Mucosa of rectum (tissue), 2 donors: ENCODE results near the gene TTC27.
"Not testable (repeated sequence)": the region's sequence is repeated elsewhere in the genome, so short reads cannot be mapped to it uniquely, and the experiment has no call there.

Experiments
- H3K27ac ChIP-seq, 2 donors: one replicate each; pipeline ENCODE4 v1.7.0; 2013; ENCODE audit warnings: inconsistent platforms in 2 of 2, low read depth in 2 of 2, low read length in 2 of 2
- H3K27me3 ChIP-seq, 2 donors: one replicate each; pipeline ENCODE4 v1.7.0; 2013; ENCODE audit warnings: low read length in 2 of 2; ENCODE audit not compliant: control insufficient read depth in 2 of 2, insufficient read depth in 2 of 2
- H3K36me3 ChIP-seq, 2 donors: one replicate each; pipeline ENCODE4 v1.7.0; 2013; ENCODE audit warnings: low read length in 2 of 2; ENCODE audit not compliant: control insufficient read depth in 2 of 2, insufficient read depth in 2 of 2
- H3K4me1 ChIP-seq, 2 donors: one replicate each; pipeline ENCODE4 v1.7.0; 2013; ENCODE audit warnings: low read length in 2 of 2, mild to moderate bottlenecking in 1 of 2; ENCODE audit not compliant: control insufficient read depth in 2 of 2, insufficient read depth in 2 of 2
- H3K4me3 ChIP-seq, 2 donors: one replicate each; pipeline ENCODE4 v1.7.0; 2013; ENCODE audit warnings: low read length in 2 of 2
- H3K9ac ChIP-seq, 2 donors: one replicate each; pipeline ENCODE4 v1.7.0; 2013; ENCODE audit warnings: low read length in 2 of 2, low read depth in 1 of 2, mild to moderate bottlenecking in 1 of 2
- H3K9me3 ChIP-seq, 2 donors: one replicate each; pipeline ENCODE4 v1.7.0; 2013; ENCODE audit warnings: low read length in 2 of 2; ENCODE audit not compliant: control insufficient read depth in 2 of 2
- donor health status: healthy.
- donor health status: Normal muscosa, but diverticular disease.

TTC27 gene

GRCh38 chr2:32624812-32625211 lies 3.0 kb upstream of the TTC27 start:
- H3K27ac ChIP-seq: no peak overlapping the region
- H3K36me3 ChIP-seq: peaks cover 2 to 6% of the 10 kb centered on the region in 2 donors
- no peak overlapping the region for H3K4me3 ChIP-seq
- H3K27me3 ChIP-seq: no peaks in the 10 kb centered on the region
- H3K4me1 ChIP-seq: peaks cover 0 to 4% of the 10 kb centered on the region in 2 donors
- no peaks in the 10 kb centered on the region for H3K9me3 ChIP-seq
- H3K9ac ChIP-seq: no peak overlapping the region

DNA sequence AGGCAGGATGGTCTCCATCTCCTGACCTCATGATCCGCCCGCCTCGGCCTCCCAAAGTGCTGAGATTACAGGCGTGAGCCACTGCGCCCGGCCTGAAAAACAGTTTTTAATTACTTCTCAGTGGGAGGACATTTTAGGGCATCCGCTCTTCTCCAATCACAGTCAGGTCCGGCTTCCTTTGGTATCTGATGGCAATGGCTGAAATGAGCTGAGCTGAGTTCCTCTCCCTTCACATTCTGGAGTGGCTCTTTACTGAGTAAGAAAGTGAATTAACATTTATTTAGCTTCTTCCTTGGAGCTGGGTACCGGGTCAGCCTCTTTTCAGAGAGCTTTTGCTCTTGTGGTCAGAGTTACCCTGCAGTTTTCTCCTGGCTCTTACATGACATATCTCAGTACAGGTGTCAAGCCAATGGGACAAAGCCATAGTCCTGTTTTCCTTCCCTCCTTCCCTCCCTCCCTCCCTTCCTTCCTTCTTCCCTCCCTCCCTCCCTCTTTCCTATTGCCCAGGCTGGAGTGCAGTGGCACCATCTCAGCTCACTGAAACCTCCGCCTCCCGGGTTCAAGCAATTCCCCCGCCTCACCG lies 1.1 kb upstream of the TTC27 start:
- H3K9me3 ChIP-seq: no peaks in the 10 kb centered on the region
- H3K4me3 ChIP-seq: no peak overlapping the region

DNA sequence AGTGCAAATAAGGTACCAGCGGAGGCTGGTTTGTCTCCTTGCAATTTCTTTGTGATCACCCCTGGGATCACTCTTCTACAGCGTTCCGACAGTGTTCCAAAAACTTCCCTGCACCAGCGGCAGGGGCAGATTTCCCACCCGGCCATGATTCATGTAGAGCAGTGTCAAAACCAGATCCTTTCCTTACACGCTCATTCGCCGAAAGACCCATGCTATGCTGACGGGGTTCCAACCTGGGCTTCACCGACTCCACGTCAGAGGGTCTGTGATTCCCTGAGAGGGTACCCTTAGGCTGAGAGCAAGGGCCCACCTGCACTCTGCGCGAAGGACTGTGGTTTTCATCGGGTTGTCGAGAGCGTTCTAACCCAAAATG lies 423 bp upstream of the TTC27 start:
- peaks cover 7 to 14% of the 10 kb centered on the region in 2 donors for H3K36me3 ChIP-seq
- peak overlapping the region; percentile 16 to 26 for H3K27ac ChIP-seq
- no peaks in the 10 kb centered on the region for H3K27me3 ChIP-seq
- peaks cover 0 to 4% of the 10 kb centered on the region in 2 donors for H3K4me1 ChIP-seq
- peak overlapping the region; percentile 65 to 79 for H3K9ac ChIP-seq
- H3K9me3 ChIP-seq: no peaks in the 10 kb centered on the region
- peak overlapping the region; percentile 80 to 86 for H3K4me3 ChIP-seq

More for the DNA sequence above, 1.1 kb upstream of the TTC27 start:
- Histone ChIP-seq H3K4me1 (peaks cover 0 to 4% of the 10 kb centered on the region in 2 donors), H3K36me3 (peaks cover 6 to 16% of the 10 kb centered on the region in 2 donors), H3K9ac (no peak overlapping the region), H3K27ac (no peak overlapping the region), H3K27me3 (no peaks in the 10 kb centered on the region)

GRCh38 chr2:32632089-32632488 lies 4.2 kb downstream of the TTC27 start:
- Histone ChIP-seq H3K36me3 (peaks cover 8 to 27% of the 10 kb centered on the region in 2 donors), H3K27ac (no peak overlapping the region), H3K9ac (no peak overlapping the region), H3K4me3 (no peak overlapping the region), H3K27me3 (no peaks in the 10 kb centered on the region), H3K4me1 (peaks cover 0 to 4% of the 10 kb centered on the region in 2 donors), H3K9me3 (no peaks in the 10 kb centered on the region)

- H3K4me1 ChIP-seq: peaks cover 0 to 4% of the 10 kb centered on the region in 2 donors
These were observed 5.2 kb downstream of the TTC27 start for GRCh38 chr2:32633040-32633439.

GRCh38 chr2:32638548-32638947 lies 10.7 kb downstream of the TTC27 start:
- not testable (repeated sequence) for H3K27ac ChIP-seq, H3K4me3 ChIP-seq, H3K9ac ChIP-seq, H3K4me1 ChIP-seq, H3K9me3 ChIP-seq, H3K27me3 ChIP-seq
- H3K36me3 ChIP-seq: peaks cover 14 to 27% of the 10 kb centered on the region in 2 donors

More at GRCh38 chr2:32633040-32633439, 5.2 kb downstream of the TTC27 start:
- no peak overlapping the region for H3K27ac ChIP-seq
- H3K9ac ChIP-seq: no peak overlapping the region
- peaks cover 14 to 31% of the 10 kb centered on the region in 2 donors for H3K36me3 ChIP-seq
- H3K9me3 ChIP-seq: no peaks in the 10 kb centered on the region
- H3K27me3 ChIP-seq: no peaks in the 10 kb centered on the region
- no peak overlapping the region for H3K4me3 ChIP-seq

- Histone ChIP-seq H3K27ac (no peak overlapping the region), H3K27me3 (no peaks in the 10 kb centered on the region), H3K4me1 (no peaks in the 10 kb centered on the region), H3K9ac (no peak overlapping the region), H3K9me3 (no peaks in the 10 kb centered on the region), H3K36me3 (peaks cover 14 to 24% of the 10 kb centered on the region in 2 donors), H3K4me3 (no peak overlapping the region)
These were observed 13.3 kb downstream of the TTC27 start for GRCh38 chr2:32641180-32641579.

GRCh38 chr2:32647180-32647651 lies 19.4 kb downstream of the TTC27 start:
- H3K4me3 ChIP-seq: no peak overlapping the region

GRCh38 chr2:32652555-32653209 lies 24.8 kb downstream of the TTC27 start:
- Histone ChIP-seq H3K4me1 (no peaks in the 10 kb centered on the region), H3K9ac (no peak overlapping the region), H3K4me3 (no peak overlapping the region), H3K27me3 (no peaks in the 10 kb centered on the region), H3K9me3 (no peaks in the 10 kb centered on the region), H3K27ac (no peak overlapping the region), H3K36me3 (peaks cover 5 to 14% of the 10 kb centered on the region in 2 donors)

More at GRCh38 chr2:32647180-32647651, 19.4 kb downstream of the TTC27 start:
- Histone ChIP-seq H3K4me1 (no peaks in the 10 kb centered on the region), H3K27ac (no peak overlapping the region), H3K9me3 (no peaks in the 10 kb centered on the region), H3K36me3 (peaks cover 5 to 19% of the 10 kb centered on the region in 2 donors), H3K27me3 (no peaks in the 10 kb centered on the region), H3K9ac (no peak overlapping the region)

DNA sequence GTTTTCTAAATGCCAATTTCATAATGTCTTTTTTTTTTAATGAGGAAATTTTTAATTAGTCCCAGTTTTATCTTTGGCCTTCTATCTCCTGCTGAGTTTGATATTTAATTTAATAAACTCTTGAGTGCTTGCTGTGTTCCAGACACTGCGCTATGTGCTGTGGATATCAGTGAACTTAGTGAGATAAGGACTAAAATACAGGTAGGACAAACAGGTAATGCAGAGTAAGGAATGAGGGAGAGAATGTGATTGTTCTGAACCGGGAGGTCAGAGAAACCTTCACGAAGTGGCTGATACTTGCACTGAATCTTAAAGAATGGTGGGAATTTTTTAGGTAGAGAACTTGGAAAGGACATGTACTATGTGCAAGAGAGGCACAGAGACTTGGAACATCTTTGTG lies 28.2 kb downstream of the TTC27 start:
- H3K9me3 ChIP-seq: no peaks in the 10 kb centered on the region
- peaks cover 5 to 7% of the 10 kb centered on the region in 2 donors for H3K36me3 ChIP-seq
- H3K27me3 ChIP-seq: no peaks in the 10 kb centered on the region
- no peak overlapping the region for H3K9ac ChIP-seq
- H3K27ac ChIP-seq: no peak overlapping the region
- no peak overlapping the region for H3K4me3 ChIP-seq
- H3K4me1 ChIP-seq: no peaks in the 10 kb centered on the region
